ENCODE measurements around the gene DTX1. TPM values are rescaled to one million over a fixed set of nuclear protein-coding genes. Genes with fewer than 3 reads are reported as not detected.
"Not testable (repeated sequence)": the region's sequence is repeated elsewhere in the genome, so short reads cannot be mapped to it uniquely, and the experiment has no call there.

Gene DTX1
- total RNA-seq, 1 donor from 2014 or later, result 3.2 TPM

DNA sequence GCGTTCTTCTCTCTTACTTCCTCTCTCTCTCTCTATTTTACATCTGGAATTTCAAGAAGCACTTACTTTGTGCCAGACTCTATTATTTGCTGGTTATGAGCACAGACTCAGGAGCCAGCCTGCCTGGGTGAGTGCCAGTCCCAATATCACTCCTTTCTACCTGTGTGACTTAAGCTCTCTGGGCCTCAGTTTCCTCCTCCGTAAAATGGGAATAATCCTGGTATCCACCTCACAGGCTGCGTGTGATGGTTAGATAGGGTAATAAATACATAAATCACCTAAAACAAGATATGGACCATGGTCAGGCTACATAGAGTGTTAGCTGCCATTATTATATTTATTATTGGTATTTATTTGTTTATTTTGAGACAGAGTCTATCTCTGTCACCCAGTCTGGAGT lies 54.7 kb downstream of the DTX1 start:
- DNase-seq (ENCODE audit: extremely low read depth, low read depth, low spot score), result no peak

- DNase-seq (ENCODE audit: extremely low read depth, low read depth, low spot score), result no peak
Measured at GRCh38 chr12:113112043-113112899, 55.7 kb downstream of the DTX1 start.

- DNase-seq (ENCODE audit: extremely low read depth, low read depth, low spot score), result no peak
Measured at GRCh38 chr12:113113397-113113796, 56.9 kb downstream of the DTX1 start.

DNA sequence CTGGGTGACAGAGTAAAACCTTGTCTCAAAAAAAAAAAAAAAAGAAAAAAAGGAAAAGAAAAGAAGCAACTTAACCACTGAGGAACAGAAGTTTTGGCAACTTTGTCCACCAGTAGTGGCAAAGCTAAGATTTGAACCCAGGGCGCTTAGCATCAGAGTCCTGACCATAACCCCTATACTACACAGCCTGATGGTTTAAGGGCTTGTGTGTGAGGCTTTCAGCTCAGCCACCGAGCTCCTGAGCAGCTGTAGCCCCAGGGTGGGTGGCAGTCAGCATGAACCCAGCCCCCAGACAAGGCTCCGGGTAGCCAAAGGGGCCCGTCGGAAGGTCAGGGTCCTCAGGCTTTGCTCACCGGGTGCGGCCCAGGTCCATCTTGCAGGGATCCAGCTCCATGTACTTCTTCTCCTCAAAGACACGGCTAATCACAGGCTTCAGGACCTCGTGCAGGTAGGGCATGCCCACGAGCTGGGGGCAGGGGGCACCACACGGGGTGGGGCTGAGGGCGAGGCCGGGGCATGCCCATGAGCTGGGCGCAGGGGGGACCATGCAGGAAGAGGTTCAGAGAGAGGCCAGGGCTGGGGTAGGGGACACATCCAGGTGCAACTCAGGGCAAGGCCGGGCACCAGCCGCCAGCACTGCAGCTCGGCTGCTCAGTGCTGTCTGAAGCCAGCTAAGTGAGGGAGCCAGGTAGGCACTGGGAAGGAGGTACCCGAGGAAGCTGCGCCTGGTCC lies 58.1 kb downstream of the DTX1 start:
- DNase-seq (ENCODE audit: extremely low read depth, low read depth, low spot score), result no peak

- DNase-seq (ENCODE audit: extremely low read depth, low read depth, low spot score), result no peak
Measured at GRCh38 chr12:113115455-113116126, 59.1 kb downstream of the DTX1 start.

DNA sequence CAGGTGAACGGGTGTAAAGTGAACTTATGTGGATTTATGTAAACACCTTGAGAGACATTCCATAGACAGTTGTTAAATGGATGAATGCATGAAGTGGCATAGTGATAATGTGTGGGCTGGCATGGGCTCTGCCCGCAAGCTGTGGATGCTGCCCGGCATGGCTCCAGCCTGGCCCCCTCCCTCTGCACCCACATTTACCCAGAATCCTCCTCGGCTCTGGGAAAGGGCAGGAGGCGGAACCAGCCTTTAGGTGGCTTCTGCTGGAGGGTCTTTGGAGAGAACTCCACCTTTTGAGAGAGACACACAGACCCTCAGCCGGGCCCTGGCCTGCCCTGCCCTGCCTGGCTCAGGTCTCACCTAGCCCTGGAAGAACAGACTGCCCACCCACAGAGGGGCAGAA lies 60.3 kb downstream of the DTX1 start:
- no peak for DNase-seq (ENCODE audit: extremely low read depth, low read depth, low spot score)

DNA sequence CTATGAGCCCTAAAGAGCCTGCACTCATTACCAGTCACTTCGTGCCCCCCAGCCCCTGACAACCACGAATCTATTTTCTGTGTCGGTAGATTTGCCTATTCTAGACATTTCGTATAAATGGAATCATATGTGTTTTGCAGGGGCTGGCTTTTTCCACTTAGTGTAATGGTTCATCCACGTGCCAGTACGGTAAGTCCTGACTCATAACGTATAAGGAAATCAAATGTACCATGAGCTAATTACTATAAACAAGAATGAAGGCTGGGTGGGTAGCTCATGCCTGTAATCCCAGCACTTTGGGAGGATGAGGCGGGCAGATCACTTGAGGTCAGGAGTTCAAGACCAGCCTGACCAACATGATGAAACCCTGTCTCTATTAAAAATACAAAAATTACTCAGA lies 61.2 kb downstream of the DTX1 start:
- DNase-seq (ENCODE audit: extremely low read depth, low read depth, low spot score), result not testable (repeated sequence)

DNA sequence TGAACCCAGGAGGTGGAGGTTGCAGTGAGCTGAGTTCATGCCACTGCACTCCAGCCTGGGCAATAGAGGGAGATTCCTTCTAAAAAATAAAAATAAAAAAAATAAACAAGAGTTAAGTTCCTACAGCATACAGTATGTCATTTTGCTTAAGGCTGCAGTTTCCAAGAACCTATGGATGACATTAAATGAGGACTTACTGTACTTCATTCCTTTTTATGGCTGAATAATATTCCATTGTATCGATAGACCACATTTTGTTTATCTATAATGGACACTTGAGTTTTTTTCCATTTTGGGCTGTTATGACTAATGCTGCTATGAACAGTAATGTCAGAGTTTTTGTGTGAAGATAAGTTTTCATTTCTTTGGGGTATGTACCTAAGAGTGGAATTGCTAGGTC lies 61.6 kb downstream of the DTX1 start:
- no peak for DNase-seq (ENCODE audit: extremely low read depth, low read depth, low spot score)

DNA sequence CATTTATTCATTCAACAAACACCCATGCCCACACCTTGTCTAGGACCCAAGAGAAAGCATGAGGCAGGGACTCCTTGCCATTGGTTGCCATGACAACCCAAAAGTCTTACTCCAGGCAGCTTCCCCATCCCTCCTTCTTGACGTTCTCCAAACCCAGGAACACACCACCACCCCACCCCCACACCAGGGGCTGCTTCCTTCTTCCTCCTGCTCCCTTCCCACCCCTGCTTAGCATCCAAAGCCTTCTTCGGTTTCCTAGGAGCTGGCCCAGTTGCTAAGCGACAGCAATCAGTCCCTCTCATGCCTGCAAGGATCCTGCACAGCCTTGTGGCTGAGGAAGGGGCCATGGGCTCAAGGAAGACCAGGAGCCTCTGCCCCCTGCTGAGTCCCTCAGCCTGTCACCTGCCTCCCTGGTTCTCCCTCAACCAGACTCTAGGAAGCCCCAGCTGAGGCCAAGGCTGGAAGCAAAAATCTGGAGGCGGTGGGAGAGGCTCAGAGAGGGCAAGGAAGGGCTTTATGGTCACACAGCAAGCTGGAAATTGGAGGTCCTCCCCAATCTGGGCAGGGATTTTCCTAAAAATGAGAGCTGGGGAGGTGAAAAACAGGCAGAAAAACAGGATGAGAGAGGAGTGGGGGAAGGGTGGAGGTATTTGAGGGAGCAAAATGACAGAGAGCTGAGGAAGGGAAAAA lies 63.6 kb downstream of the DTX1 start:
- DNase-seq (ENCODE audit: extremely low read depth, low read depth, low spot score), result no peak

DNA sequence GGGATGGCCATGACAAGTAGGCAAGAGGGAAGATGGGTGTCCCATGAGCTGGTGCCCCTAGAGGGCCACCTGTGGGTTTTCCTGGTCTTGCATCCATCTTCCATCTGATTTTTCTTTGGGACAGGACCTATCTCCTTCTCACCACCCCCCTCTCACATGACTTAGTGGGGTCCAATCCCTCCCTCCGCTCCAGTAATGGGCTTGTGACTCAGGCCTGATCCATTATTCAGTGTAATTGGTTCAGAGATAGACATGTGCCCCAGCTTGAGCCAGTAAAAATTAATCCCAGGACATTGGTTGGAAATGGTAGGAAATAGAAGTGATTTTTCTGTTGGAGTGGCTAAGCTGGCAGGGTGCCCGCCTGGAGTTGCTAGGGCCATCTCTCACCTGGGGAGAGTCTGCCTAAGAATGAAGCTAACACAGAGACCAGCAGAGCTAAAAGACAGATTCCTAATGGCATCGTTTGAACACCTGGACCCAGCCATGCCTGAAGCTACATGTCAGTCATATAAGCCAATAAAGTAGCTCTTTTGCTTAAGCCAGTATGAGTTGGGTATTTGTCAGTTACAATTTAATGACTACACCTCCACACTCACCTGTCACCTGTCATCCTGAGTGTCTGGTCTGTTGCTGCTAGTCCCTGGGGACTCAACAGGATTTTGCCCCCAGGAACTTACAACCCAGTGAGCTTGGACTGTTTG lies 64.3 kb downstream of the DTX1 start:
- DNase-seq (ENCODE audit: extremely low read depth, low read depth, low spot score), result no peak

- no peak for DNase-seq (ENCODE audit: extremely low read depth, low read depth, low spot score)
Measured at GRCh38 chr12:113127791-113128199, 71.3 kb downstream of the DTX1 start.

- DNase-seq (ENCODE audit: extremely low read depth, low read depth, low spot score), result no peak
Measured at GRCh38 chr12:113128802-113129663, 72.5 kb downstream of the DTX1 start.

- DNase-seq (ENCODE audit: extremely low read depth, low read depth, low spot score), result no peak
Measured at GRCh38 chr12:113129664-113130456, 73.3 kb downstream of the DTX1 start.

DNA sequence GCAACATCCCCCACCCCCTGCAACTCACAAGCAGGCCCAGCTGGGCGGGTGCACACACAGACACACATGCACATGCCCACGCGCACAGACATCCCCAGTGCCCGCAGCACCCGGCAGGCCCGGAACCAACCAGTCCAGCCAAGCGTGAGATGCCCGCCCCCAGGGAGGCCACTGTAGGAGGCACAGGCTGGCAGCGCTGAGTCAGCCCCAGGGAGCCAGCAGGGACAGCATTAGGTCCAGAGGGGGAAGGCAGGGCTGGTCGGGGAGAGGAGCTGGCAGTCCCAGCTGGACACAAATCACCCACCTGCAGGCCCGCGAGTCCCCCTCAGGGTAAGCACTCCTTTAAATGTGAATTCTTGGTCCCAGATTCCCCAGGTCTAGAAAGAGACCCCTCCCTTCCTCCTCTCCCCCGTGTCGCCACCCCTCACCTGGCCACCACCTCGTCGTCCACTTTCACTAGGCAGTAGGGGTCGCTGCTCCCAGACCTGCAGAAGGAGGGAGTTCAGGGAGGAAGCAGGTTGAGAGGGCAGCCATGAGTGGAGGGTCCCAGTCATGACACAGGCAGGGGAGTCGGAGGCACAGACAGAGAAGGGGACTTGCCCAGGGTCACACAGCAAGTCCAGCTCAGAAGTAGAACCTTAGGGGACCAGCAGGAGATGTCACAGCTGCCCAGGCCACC lies 74.1 kb downstream of the DTX1 start:
- DNase-seq (ENCODE audit: extremely low read depth, low read depth, low spot score), result no peak

DNA sequence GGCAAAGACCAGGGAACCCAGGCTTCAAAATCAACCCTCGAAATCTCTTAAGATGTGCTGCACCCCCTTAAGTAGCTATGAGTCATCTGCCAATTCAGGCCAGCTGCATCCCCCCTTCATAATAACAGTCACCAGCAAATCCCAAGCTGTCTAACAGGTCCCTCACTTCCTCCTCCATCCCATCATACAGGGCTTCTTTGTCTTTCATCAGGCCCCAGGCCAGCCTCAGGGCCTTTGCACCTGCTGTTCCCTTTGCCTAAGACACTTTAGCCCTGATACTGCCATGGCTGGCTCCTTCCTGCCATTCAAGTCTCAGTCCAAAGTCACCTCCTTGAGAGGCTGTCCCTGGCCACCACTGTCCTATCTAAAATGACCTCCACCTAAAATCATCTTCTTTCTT lies 75.0 kb downstream of the DTX1 start:
- DNase-seq (ENCODE audit: extremely low read depth, low read depth, low spot score), result no peak

DNA sequence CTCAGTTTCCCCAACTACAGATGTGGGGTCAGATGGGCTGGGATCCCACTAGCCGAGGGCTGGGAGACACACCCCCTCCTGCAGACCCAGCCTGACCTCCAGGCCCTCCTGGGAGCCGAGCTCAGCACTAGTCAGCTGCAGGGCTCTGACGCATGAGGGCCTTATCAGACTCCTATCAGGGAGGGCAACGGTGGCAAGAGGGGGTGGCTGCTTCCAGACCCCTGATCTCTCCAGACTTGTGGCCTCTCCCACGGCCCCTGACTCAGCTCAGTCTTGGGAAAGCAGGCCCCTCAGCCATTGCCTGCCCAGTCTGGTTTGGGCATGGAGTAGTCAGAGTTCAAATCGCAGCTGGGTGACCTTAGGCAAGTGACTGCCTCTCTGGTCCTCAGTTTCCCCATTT lies 76.5 kb downstream of the DTX1 start:
- DNase-seq (ENCODE audit: extremely low read depth, low read depth, low spot score), result no peak

GRCh38 chr12:113133666-113134065 lies 77.1 kb downstream of the DTX1 start:
- DNase-seq (ENCODE audit: extremely low read depth, low read depth, low spot score), result no peak

DNA sequence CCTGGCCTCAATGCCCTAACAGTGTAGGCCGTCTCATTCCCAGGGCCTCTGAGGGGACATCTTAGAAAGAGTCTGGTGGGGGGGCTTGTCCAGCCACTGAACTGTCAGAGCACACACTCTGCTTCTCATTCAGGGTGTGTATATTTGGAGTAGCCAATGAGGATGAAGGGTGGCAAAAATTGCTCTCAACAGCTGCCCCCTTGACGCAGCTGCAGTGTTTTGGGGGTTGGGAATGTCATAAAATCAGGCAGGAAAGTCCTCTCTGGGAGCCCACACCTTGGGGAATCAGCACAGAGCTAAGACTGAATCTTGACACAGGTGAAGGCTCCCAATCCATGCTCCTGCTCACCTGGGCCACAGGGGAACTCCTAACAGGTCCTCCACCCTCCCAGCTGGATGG lies 77.5 kb downstream of the DTX1 start:
- no peak for DNase-seq (ENCODE audit: extremely low read depth, low read depth, low spot score)
